Coronary artery (tissue), 2 donors: Measurements from ENCODE around the gene TXNRD1.

ENCODE experiments used
- DNase-seq: peaks from one replicate; pipeline ENCODE4 v3.0.0-alpha.2; 2017; ENCODE audit warnings: low spot score
- H3K27ac ChIP-seq, 2 donors: fragments of 200-600 bp; sonication (generic); one replicate each; pipeline ENCODE4 v1.5.1; 2016 to 2019
- H3K4me3 ChIP-seq: fragments of 200-600 bp; sonication (generic); 2 replicates; pipeline ENCODE4 v1.5.1; 2016; ENCODE audit warnings: mild to moderate bottlenecking, moderate library complexity
- TF ChIP-seq, protein P1 (sequence below): fragments of 200-600 bp; sonication (generic); IDR thresholded peaks from one replicate; pipeline ENCODE4 v1.5.1; 2019; ENCODE audit warnings: antibody characterized with exemption

Gene TXNRD1

DNA sequence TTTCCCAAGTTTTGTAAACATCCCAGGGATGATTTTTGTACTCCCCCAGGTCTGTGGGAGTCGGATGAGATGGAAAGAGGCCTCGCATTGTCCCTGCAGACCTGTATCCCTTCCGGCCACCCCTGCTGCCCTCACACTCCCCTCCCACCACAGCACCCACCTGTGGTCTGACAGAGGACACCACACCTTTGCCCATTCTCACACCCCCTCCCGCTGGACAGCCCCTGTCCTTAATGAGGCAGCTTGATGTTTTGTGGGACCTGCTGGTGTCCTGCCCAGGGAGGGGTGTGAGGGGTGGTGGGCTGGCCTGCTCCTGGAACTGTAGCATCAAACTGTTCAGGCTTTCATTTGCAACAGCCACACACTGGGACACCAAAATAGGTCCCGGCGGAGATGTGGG, 159.2 kb downstream of the TXNRD1 start:
- TF ChIP-seq, protein P1, sequence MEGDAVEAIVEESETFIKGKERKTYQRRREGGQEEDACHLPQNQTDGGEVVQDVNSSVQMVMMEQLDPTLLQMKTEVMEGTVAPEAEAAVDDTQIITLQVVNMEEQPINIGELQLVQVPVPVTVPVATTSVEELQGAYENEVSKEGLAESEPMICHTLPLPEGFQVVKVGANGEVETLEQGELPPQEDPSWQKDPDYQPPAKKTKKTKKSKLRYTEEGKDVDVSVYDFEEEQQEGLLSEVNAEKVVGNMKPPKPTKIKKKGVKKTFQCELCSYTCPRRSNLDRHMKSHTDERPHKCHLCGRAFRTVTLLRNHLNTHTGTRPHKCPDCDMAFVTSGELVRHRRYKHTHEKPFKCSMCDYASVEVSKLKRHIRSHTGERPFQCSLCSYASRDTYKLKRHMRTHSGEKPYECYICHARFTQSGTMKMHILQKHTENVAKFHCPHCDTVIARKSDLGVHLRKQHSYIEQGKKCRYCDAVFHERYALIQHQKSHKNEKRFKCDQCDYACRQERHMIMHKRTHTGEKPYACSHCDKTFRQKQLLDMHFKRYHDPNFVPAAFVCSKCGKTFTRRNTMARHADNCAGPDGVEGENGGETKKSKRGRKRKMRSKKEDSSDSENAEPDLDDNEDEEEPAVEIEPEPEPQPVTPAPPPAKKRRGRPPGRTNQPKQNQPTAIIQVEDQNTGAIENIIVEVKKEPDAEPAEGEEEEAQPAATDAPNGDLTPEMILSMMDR: no peak
- DNase-seq: no peak
- Histone ChIP-seq H3K4me3 (no peak overlapping the region), H3K27ac (no peak overlapping the region)

DNA sequence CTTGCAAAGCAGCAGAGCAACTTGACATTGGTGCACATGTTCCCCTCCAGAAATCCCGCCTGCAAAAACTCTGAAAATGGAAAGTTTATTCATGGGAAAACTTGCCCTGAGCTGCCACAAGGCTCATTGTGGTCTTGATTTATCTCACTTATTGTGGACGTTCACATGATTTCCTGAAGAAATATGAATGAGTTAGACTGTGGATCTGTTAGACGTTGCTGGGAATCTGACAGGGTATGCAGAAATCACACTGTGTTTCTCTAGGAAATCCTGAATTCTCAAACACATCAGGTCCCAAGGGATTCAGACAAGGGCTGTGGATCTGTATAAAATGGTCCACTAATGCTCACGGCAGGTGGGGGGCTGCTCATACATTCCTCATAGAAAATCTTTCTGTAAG, 160.2 kb downstream of the TXNRD1 start:
- no peak for DNase-seq
- Histone ChIP-seq H3K4me3 (no peak overlapping the region), H3K27ac (no peak overlapping the region)
- TF ChIP-seq, protein P1: no peak

DNA sequence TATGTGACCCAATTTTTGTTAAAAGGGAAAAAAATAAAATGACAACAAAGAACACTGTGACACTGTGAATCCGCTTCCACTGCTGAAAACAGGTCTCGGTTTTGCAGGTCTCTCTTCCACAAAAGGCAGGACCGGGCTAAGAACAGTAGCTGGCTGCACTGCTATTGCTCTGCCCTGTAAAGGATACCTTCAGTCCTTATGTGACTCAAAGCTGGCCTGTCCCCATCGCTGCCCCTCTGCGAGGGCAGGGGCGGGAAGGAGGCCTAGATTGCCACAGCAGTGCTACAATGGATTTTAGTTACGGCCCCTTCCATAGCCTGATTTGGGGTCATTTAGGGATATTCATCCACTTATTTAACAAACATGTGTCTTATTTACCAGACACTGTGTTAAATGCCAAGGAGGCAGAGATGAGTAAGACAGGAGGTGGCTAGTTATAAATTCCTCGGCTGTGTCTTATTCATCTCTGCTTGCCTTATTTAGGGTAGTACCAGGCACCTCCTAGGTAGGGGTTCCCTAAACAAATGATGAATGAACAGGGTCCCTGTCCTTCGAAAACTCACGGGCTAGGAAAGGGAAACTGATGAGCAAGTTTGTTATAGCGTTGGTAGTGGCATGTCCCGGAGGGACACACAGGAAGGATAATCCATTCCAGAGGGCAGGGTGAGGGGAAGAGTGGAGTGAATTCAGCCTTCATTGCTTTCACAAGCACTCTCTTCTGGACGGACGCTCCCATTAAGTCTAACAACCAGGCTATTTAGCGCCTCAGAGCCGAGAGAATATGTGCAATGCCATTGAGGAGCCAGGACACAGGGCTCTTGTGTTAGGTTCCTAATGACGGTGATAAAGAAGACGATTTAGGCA, 161.3 kb downstream of the TXNRD1 start:
- Histone ChIP-seq H3K27ac (no peak overlapping the region), H3K4me3 (no peak overlapping the region)
- DNase-seq: no peak
- TF ChIP-seq, protein P1: no peak

DNA sequence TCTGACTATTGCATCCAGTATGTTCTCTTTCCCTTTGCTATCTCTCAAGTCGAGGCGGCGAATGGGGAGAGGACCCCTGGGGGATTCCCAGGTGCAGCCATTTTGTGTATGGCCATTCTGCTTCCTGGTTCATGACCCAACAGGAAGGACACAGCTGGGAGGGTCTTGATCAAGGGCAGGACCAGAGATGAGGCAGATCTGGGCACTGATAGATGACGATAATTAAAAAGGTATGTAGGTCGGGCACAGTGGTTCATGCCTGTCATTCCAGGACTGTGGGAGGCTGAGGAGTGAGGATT, 161.9 kb downstream of the TXNRD1 start:
- H3K27ac ChIP-seq: no peak overlapping the region
- TF ChIP-seq, protein P1: no peak
- H3K4me3 ChIP-seq: no peak overlapping the region
- no peak for DNase-seq

DNA sequence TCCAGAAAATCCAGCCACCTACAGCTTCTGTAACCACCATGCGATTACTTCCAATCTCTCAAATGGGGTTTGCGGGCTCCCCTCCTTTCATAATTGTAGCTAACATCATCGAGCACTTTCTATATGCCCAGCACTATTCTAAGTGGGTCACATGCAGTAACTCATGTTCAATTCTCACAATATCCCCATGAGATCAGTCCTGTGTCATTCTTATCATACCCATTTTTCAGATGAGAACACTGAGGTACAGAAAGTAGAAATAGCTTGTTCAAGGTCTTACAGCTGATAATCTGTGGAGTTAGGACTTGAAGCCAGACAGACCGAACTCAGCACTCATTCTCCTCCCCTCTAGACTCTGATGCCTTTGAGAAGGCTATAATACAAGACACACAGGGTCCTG, 162.8 kb downstream of the TXNRD1 start:
- no peak overlapping the region for H3K27ac ChIP-seq
- no peak for DNase-seq
- TF ChIP-seq, protein P1: no peak
- no peak overlapping the region for H3K4me3 ChIP-seq

DNA sequence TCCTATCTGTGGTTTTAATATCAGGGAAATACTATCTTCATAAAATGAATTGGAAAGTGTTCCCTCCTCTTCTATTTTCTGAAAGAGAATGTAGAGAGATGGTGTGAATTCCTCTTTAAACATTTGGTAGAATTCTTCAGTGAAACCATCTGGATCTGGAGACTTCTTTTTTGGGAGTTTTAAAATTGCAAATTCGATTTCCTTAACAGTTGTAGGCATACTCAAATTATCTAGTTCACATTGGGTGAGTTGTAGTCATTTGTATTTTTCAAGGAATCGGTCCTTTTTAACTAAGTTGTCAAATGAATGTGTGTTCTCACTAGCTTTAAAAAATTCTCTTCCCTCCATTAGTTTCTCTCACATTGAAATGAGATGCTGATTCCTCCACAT, 165.8 kb downstream of the TXNRD1 start:
- no peak overlapping the region for H3K4me3 ChIP-seq
- TF ChIP-seq, protein P1: no peak
- DNase-seq: no peak
- H3K27ac ChIP-seq: no peak overlapping the region

DNA sequence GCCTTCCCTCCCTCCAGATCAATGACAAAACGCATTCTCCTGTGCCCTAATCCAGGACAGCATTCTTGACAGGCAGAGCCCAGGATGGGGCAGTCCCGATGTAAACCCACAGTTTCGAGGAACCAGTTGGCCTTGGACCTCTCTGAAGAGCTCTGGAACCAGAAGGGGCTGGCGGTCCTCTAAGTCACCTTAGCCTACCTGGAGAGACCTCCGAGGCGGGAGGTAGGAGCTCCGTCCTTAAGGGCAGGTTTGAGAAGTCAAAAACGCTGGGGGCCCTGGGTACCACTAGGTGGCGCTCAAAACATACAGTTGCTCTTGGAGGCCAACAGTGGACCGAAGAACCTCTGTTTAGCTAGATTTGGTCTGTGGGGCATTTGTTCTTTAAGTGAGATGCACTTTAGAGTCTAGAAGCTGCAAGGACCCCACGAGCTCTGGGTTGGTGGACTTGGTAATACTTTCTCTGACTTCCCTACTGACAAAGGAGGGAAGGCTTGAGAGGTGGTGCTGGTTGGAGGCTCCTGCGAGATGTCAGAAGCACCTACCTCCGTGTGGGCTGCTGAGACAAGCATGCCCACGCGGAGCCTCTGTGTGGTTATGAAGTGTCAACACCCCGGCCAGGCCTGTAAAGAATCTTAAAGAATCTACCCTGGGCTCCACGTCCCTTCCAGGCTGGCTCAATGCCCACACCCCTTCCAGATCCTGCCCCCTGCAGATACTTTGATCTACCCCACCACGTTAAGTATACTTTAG, 166.3 kb downstream of the TXNRD1 start:
- peak; percentile 83 for DNase-seq
- Histone ChIP-seq H3K4me3 (peak overlapping the region; percentile 35), H3K27ac (no peak overlapping the region)
- TF ChIP-seq, protein P1: peak; percentile 80
